HepG2 (cell line): Measurements from ENCODE around the gene MGARP. TPM values are rescaled to one million over a fixed set of nuclear protein-coding genes. Genes with fewer than 3 reads are reported as not detected.

ENCODE experiments used
- ATAC-seq: fragments of 200-7000 bp; cut with Tn5 transposase; 3 replicates; pipeline ENCODE4 v1.9.1; 2020; ENCODE audit warnings: mild to moderate bottlenecking, moderate library complexity
- BruUV-seq: library from RNA; stranded (reverse); fragments of 400-500 nt; replicated peaks from 2 replicates; lab custom pipeline; 2021; lab: Mats Ljungman, UMichigan
- CTCF ChIA-PET: fragments of 300-600 bp; formaldehyde crosslinking; extraction: SDS; loops from one replicate; lab custom pipeline; 2021; ENCODE audit warnings: low total read pairs, inconsistent platforms, low intra/inter-chr PET ratio; lab: Yijun Ruan, JAX
- POLR2A ChIA-PET: fragments of 350-600 bp; sonication (Branson Sonifier 250); formaldehyde crosslinking; loops from one replicate; lab custom pipeline; 2020; ENCODE audit warnings: antibody characterized with exemption, inconsistent platforms; lab: Yijun Ruan, JAX
- DNase-seq: peaks from one replicate; pipeline ENCODE4 v3.0.0-alpha.2; 2015; ENCODE audit warnings: low spot score
- FAIRE-seq: peaks from 3 replicates; lab custom pipeline; 2011; peaks lifted over from hg19 to GRCh38; lab: Jason Lieb, UNC
- H2AFZ ChIP-seq: one replicate; pipeline ENCODE4 v1.6.1; 2011; ENCODE audit warnings: low read length, inconsistent platforms
- H3K27ac ChIP-seq: fragments of 300-600 bp; 3 replicates; pipeline ENCODE4 v1.8.0; 2011; ENCODE audit warnings: mixed run types, mild to moderate bottlenecking, mixed read lengths, low read length, inconsistent platforms; ENCODE audit not compliant: insufficient read depth; ENCODE audit errors: extremely low read length
- H3K27me3 ChIP-seq, 2 experiments: fragments of 200-600 bp in 1 of 2; 2 replicates in 1 of 2; 3 replicates in 1 of 2; pipeline versions ENCODE4 v1.6.0 to v1.8.0; 2011; ENCODE audit warnings: low read length in 2 of 2, mild to moderate bottlenecking in 2 of 2, moderate library complexity in 2 of 2, inconsistent platforms in 1 of 2; ENCODE audit not compliant: insufficient read depth in 2 of 2, control insufficient read depth in 1 of 2
- H3K36me3 ChIP-seq, 2 experiments: fragments of 200-600 bp in 1 of 2; replicated peaks in 1 of 2; 2 replicates in 1 of 2; 3 replicates in 1 of 2; pipeline versions ENCODE4 v1.5.1 to v1.8.0; 2011; ENCODE audit warnings: low read length in 2 of 2, inconsistent platforms in 1 of 2; ENCODE audit not compliant: insufficient read depth in 2 of 2, control insufficient read depth in 1 of 2
- H3K4me1 ChIP-seq: 2 replicates; pipeline ENCODE4 v1.5.1; 2012; ENCODE audit warnings: low read length, inconsistent platforms; ENCODE audit not compliant: insufficient read depth
- H3K4me2 ChIP-seq: 2 replicates; pipeline ENCODE4 v1.6.0; 2011; ENCODE audit warnings: low read depth, low read length, inconsistent platforms
- H3K4me3 ChIP-seq, 3 experiments: fragments of 200-600 bp in 1 of 3; sonication (generic), shearing (Covaris generic) in 1 of 3; replicated peaks in 1 of 3; 2 replicates each; pipeline ENCODE4 v1.5.1; 2011 to 2016; ENCODE audit warnings: low read length in 3 of 3, inconsistent platforms in 2 of 3, low read depth in 2 of 3, mild to moderate bottlenecking in 2 of 3, control low read depth in 1 of 3, mixed read lengths in 1 of 3; ENCODE audit not compliant: insufficient read depth in 1 of 3
- H3K79me2 ChIP-seq: one replicate; pipeline ENCODE4 v1.6.1; 2011; ENCODE audit warnings: low read length, inconsistent platforms; ENCODE audit not compliant: insufficient read depth
- H3K9ac ChIP-seq: 2 replicates; pipeline ENCODE4 v1.6.0; 2011; ENCODE audit warnings: mild to moderate bottlenecking, low read depth, low read length, inconsistent platforms; ENCODE audit not compliant: insufficient read depth
- H3K9me3 ChIP-seq: 2 replicates; pipeline ENCODE4 v1.5.1; 2012; ENCODE audit warnings: mild to moderate bottlenecking, low read length
- H4K20me1 ChIP-seq: 2 replicates; pipeline ENCODE4 v1.6.0; 2011; ENCODE audit warnings: inconsistent platforms, mild to moderate bottlenecking, low read length, moderate library complexity; ENCODE audit not compliant: insufficient read depth
- CCAR2 ChIP-seq: fragments of 200-400 bp; formaldehyde crosslinking; optimal IDR thresholded peaks from 2 replicates; pipeline ENCODE3; 2018; ENCODE audit warnings: low read depth, mild to moderate bottlenecking, low read length, moderate library complexity
- CHD4 ChIP-seq: fragments of 200-600 bp; sonication (generic); IDR thresholded peaks from 2 replicates; pipeline ENCODE4 v1.7.0; 2017; ENCODE audit warnings: mild to moderate bottlenecking, low read length, borderline replicate concordance
- GABPA ChIP-seq, 2 experiments: IDR thresholded peaks; 2 replicates each; pipeline ENCODE4 v1.6.1; 2011 to 2016; ENCODE audit warnings: low read depth in 2 of 2, low read length in 1 of 2, missing biosample characterization in 1 of 2, missing genetic modification characterization in 1 of 2
- HIVEP1 ChIP-seq: sonication (generic); formaldehyde crosslinking; IDR thresholded peaks from 2 replicates; pipeline ENCODE4 v1.4.0; 2020; ENCODE audit warnings: mild to moderate bottlenecking, missing genetic modification reagents
- MATR3 ChIP-seq: sonication (generic); formaldehyde crosslinking; IDR thresholded peaks from 2 replicates; pipeline ENCODE4 v1.4.0; 2020; ENCODE audit warnings: missing genetic modification reagents
- NFE2L1 ChIP-seq: sonication (generic); formaldehyde crosslinking; IDR thresholded peaks from 2 replicates; pipeline ENCODE4 v1.4.0; 2020; ENCODE audit warnings: missing genetic modification reagents, mild to moderate bottlenecking, borderline replicate concordance
- PHB2 ChIP-seq: fragments of 450-650 bp; IDR thresholded peaks from 2 replicates; pipeline ENCODE4 v1.6.1; 2018; ENCODE audit not compliant: partially characterized antibody
- SP2 ChIP-seq: sonication (generic); formaldehyde crosslinking; IDR thresholded peaks from 2 replicates; pipeline ENCODE4 v1.5.1; 2020; ENCODE audit warnings: mild to moderate bottlenecking, missing genetic modification reagents
- ZBTB43 ChIP-seq: sonication (generic); formaldehyde crosslinking; conservative IDR thresholded peaks from 2 replicates; pipeline ENCODE4 v1.4.0; 2020; ENCODE audit warnings: missing genetic modification reagents
- ZFP1 ChIP-seq: IDR thresholded peaks from 2 replicates; pipeline ENCODE4 v1.6.1; 2016
- ZNF44 ChIP-seq: sonication (generic); formaldehyde crosslinking; IDR thresholded peaks from 2 replicates; pipeline ENCODE4 v1.5.1; 2020; ENCODE audit warnings: mild to moderate bottlenecking, missing genetic modification reagents
- ZNF678 ChIP-seq: sonication (generic); formaldehyde crosslinking; IDR thresholded peaks from 2 replicates; pipeline ENCODE4 v1.4.0; 2020; ENCODE audit warnings: mild to moderate bottlenecking, missing genetic modification reagents
- ZNF747 ChIP-seq: sonication (generic); formaldehyde crosslinking; IDR thresholded peaks from 2 replicates; pipeline ENCODE4 v1.8.1; 2023; ENCODE audit warnings: missing genetic modification reagents, mild to moderate bottlenecking, borderline replicate concordance
- ZNF850 ChIP-seq: sonication (generic); formaldehyde crosslinking; conservative IDR thresholded peaks from 2 replicates; pipeline ENCODE4 v1.9.0; 2021; ENCODE audit warnings: mild to moderate bottlenecking, missing genetic modification reagents
- WGBS: methylation state at CpG from one replicate; pipeline ENCODE4 v1.1.6; 2017; ENCODE audit warnings: low lambda C conversion rate; 5-methylcytosine and 5-hydroxymethylcytosine counted together
- in situ Hi-C: cut with HindIII; loops from 2 replicates; pipeline ENCODE4 v1.10.0; 2017; ENCODE audit warnings: low pct_unique_long_range_greater_than_20kb; ENCODE audit not compliant: extremely low pct_ligation_motif_present
- intact Hi-C: fragments of 100-400 bp; cut with micrococcal nuclease; formaldehyde crosslinking; loops from one replicate; pipeline ENCODE4 v1.10.0; 2022; ENCODE audit not compliant: unreplicated experiment
- polyA plus RNA-seq, 8 experiments: library from polyadenylated mRNA; depleted of rRNA in 3 of 8; stranded (reverse) in 7 of 8; unstranded in 1 of 8; fragments of >200 nt; fragmentation: Illumina TruSeq in 4 of 8; extraction: Trizol in 4 of 8; gene quantifications; 2 replicates each; pipeline versions ENCODE4 v1.2.1 to v1.2.3, GENCODE V29; 2011 to 2016; ENCODE audit warnings: low read depth in 4 of 8, missing spikeins in 1 of 8, mixed read lengths in 1 of 8; ENCODE audit not compliant: insufficient read depth in 1 of 8
- total RNA-seq, 5 experiments: library from RNA; depleted of rRNA; stranded (reverse); fragments of >200 nt; fragmentation: Illumina TruSeq; extraction: Trizol; gene quantifications; 2 replicates each; pipeline ENCODE4 v1.2.3, GENCODE V29; 2016; ENCODE audit warnings: low read depth in 1 of 5
- TF ChIP-seq, protein P1 (sequence below): sonication (generic); formaldehyde crosslinking; IDR thresholded peaks from 2 replicates; pipeline ENCODE4 v1.8.1; 2023; ENCODE audit warnings: mild to moderate bottlenecking, missing genetic modification reagents
- TF ChIP-seq, protein P2 (sequence below): sonication (generic); formaldehyde crosslinking; IDR thresholded peaks from 2 replicates; pipeline ENCODE4 v1.5.0; 2020; ENCODE audit warnings: missing genetic modification reagents

The MGARP gene
- total and polyA plus RNA-seq, 2 of the 13 experiments (the other 11 are each of a cell fraction or from before 2014, with no cell fraction given): 0.11 to 0.13 TPM

DNA sequence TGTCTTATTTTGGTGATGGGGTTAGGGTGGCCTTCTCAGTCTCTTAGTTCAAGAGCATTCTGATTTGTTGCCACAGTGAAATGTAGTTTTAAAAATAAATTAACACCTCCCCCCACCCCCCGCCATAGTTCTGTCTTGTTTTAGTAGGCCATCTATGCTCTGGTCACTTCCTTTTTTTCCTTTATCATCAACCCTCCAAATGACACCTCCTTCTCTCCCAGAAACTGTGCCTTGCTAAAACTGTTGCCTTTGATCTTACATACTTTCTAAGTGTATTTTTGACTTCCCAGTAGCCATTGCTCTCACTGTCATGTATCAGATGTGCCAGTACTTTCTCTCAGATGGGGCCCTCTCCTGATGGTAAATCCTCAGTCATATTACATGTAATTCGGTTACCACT, 36.7 kb upstream of the MGARP start:
- H3K36me3 ChIP-seq: 0 out of 5 replicates have a peak, but pooled peaks cover 1 to 3% of the 10 kb centered on the region in 2 experiments
- DNase-seq: no peak
- H3K27ac ChIP-seq: no peak overlapping the region
- FAIRE-seq: no peak
- no peak overlapping the region for H3K4me3 ChIP-seq
- CTCF ChIA-PET: no interaction called here
- H3K27me3 ChIP-seq: no peaks in the 10 kb centered on the region
- intact Hi-C loops: no loop called here
- WGBS: 93% methylated on average over 2 of the region's 2 CpGs
- TF ChIP-seq ZNF678 (CRISPR knock-in tag): no peak
- TF ChIP-seq CHD4: no peak
- no peak for TF ChIP-seq ZNF44 (CRISPR knock-in tag)
- no peak for TF ChIP-seq ZNF850 (CRISPR knock-in tag)
- TF ChIP-seq, protein P1, sequence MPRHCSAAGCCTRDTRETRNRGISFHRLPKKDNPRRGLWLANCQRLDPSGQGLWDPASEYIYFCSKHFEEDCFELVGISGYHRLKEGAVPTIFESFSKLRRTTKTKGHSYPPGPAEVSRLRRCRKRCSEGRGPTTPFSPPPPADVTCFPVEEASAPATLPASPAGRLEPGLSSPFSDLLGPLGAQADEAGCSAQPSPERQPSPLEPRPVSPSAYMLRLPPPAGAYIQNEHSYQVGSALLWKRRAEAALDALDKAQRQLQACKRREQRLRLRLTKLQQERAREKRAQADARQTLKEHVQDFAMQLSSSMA (CRISPR knock-in tag): no peak
- TF ChIP-seq, all 625 proteins: peak for 0
- BruUV-seq: no TSS peak
- in situ Hi-C loops: no loop called here
- peaks cover 20% of the 10 kb centered on the region; the same call in 1 of the 2 replicates for H3K4me1 ChIP-seq
- no peak overlapping the region for H3K9ac ChIP-seq
- H3K79me2 ChIP-seq: peaks cover 99% of the 10 kb centered on the region
- POLR2A ChIA-PET: no interaction called here
- no peak overlapping the region for H2AFZ ChIP-seq
- no peak for ATAC-seq
- no peaks in the 10 kb centered on the region for H3K9me3 ChIP-seq
- no peak overlapping the region for H3K4me2 ChIP-seq
- H4K20me1 ChIP-seq: peaks cover 34% of the 10 kb centered on the region

DNA sequence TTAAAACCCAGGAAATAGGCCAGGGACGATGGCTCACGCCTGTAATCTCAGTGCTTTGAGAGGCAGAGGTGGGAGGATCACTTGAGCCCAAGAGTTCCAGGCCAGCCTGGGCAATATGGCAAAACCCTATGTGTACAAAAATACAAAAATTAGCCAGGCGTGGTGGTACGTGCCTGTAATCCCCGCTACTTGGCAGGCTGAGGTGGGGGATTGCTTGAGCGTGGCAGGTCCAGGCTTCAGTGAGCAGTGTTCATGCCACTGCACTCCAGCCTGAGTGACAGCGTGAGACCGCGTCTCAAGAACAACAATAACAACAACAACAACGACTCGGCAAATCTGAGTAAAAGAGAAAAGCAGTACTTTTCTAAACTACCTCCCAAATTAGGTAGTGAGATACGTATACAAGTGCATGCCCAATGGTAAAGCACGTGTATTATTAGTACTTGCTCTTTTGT, 35.2 kb upstream of the MGARP start:
- intact Hi-C loops (no loop called here), in situ Hi-C loops (no loop called here)
- no peak overlapping the region for H3K4me2 ChIP-seq
- H3K9me3 ChIP-seq: no peaks in the 10 kb centered on the region
- 0 out of 5 replicates have a peak, but pooled peaks cover 1 to 3% of the 10 kb centered on the region in 2 experiments for H3K36me3 ChIP-seq
- no peaks in the 10 kb centered on the region for H3K27me3 ChIP-seq
- no peak overlapping the region for H3K27ac ChIP-seq
- H4K20me1 ChIP-seq: peaks cover 36% of the 10 kb centered on the region
- TF ChIP-seq SP2 (CRISPR knock-in tag) (no peak), CCAR2 (no peak), GABPA (IDR thresholded peaks at IDR 0.05; ENCODE audit: low read depth, low read length) (no peak), GABPA (CRISPR knock-in tag; IDR thresholded peaks at IDR 0.05; ENCODE audit: low read depth) (no peak), MATR3 (no peak), ZNF747 (no peak), NFE2L1 (no peak), HIVEP1 (CRISPR knock-in tag) (no peak), PHB2 (no peak), ZBTB43 (CRISPR knock-in tag) (no peak), ZFP1 (CRISPR knock-in tag) (no peak)
- TF ChIP-seq, protein P2, sequence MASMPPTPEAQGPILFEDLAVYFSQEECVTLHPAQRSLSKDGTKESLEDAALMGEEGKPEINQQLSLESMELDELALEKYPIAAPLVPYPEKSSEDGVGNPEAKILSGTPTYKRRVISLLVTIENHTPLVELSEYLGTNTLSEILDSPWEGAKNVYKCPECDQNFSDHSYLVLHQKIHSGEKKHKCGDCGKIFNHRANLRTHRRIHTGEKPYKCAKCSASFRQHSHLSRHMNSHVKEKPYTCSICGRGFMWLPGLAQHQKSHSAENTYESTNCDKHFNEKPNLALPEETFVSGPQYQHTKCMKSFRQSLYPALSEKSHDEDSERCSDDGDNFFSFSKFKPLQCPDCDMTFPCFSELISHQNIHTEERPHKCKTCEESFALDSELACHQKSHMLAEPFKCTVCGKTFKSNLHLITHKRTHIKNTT: no peak
- H2AFZ ChIP-seq: no peak overlapping the region
- WGBS: 95% methylated on average over 13 of the region's 13 CpGs
- ChIA-PET POLR2A (no interaction called here), CTCF (no interaction called here)
- ATAC-seq: no peak
- H3K9ac ChIP-seq: no peak overlapping the region
- peaks cover 20% of the 10 kb centered on the region; the same call in 1 of the 2 replicates for H3K4me1 ChIP-seq
- H3K4me3 ChIP-seq: no peak overlapping the region
- FAIRE-seq: no peak
- peaks cover 100% of the 10 kb centered on the region for H3K79me2 ChIP-seq
- BruUV-seq: no TSS peak
- no peak for DNase-seq
